Natural killer cell (primary cell): ENCODE measurements around the gene PANK2. TPM values are rescaled to one million over a fixed set of nuclear protein-coding genes. Genes with fewer than 3 reads are reported as not detected.
A peak's percentile ranks its signal among the peaks of the same experiment; 100 is the strongest.
"Not testable (repeated sequence)": the region's sequence is repeated elsewhere in the genome, so short reads cannot be mapped to it uniquely, and the experiment has no call there.

Source experiments
- ATAC-seq, 3 donors: fragments of 150-1000 bp in 2 of 3; fragments of 200-7000 bp in 1 of 3; cut with Tn5 transposase; 1 replicate in 1 of 3; 2 replicates in 2 of 3; pipeline ENCODE4 v1.10.0; 2021; ENCODE audit warnings: mild to moderate bottlenecking in 2 of 3, moderate library complexity in 2 of 3
- DNase-seq, 2 donors: peaks; one replicate each; pipeline versions ENCODE4 v3.0.0 to v3.0.0-alpha.2; 2013 to 2021; ENCODE audit warnings: mixed read lengths in 1 of 2
- H3K27ac ChIP-seq: one replicate; pipeline ENCODE4 v1.5.1; 2013; ENCODE audit warnings: mild to moderate bottlenecking, low read length
- H3K27me3 ChIP-seq: one replicate; pipeline ENCODE4 v1.6.1; 2013; ENCODE audit warnings: low read length; ENCODE audit not compliant: control insufficient read depth, insufficient read depth
- H3K36me3 ChIP-seq: one replicate; pipeline ENCODE4 v1.6.1; 2013; ENCODE audit warnings: low read length; ENCODE audit not compliant: control insufficient read depth, insufficient read depth
- H3K4me1 ChIP-seq: one replicate; pipeline ENCODE4 v1.6.1; 2013; ENCODE audit warnings: low read length; ENCODE audit not compliant: control insufficient read depth, insufficient read depth
- H3K4me3 ChIP-seq: one replicate; pipeline ENCODE4 v1.5.1; 2013; ENCODE audit warnings: low read length
- H3K9me3 ChIP-seq: one replicate; pipeline ENCODE4 v1.6.1; 2013; ENCODE audit warnings: low read length; ENCODE audit not compliant: control insufficient read depth, insufficient read depth
- H3K27ac Mint-ChIP-seq, 2 donors: one replicate each; pipeline ENCODE4 v1.8.0; 2022; ENCODE audit warnings: mild to moderate bottlenecking in 2 of 2, mixed read lengths in 2 of 2, moderate library complexity in 1 of 2
- H3K27me3 Mint-ChIP-seq, 2 donors: one replicate each; pipeline ENCODE4 v1.8.0; 2022; ENCODE audit warnings: low read depth in 2 of 2, mixed read lengths in 2 of 2
- H3K36me3 Mint-ChIP-seq: one replicate; pipeline ENCODE4 v1.8.0; 2022; ENCODE audit warnings: mixed read lengths
- H3K4me1 Mint-ChIP-seq, 2 donors: one replicate each; pipeline ENCODE4 v1.8.0; 2022; ENCODE audit warnings: mixed read lengths in 2 of 2
- H3K4me3 Mint-ChIP-seq: one replicate; pipeline ENCODE4 v1.8.0; 2022; ENCODE audit warnings: mild to moderate bottlenecking, moderate library complexity, mixed read lengths
- H3K9me3 Mint-ChIP-seq, 2 donors: one replicate each; pipeline ENCODE4 v1.8.0; 2022; ENCODE audit warnings: mixed read lengths in 2 of 2
- WGBS: methylation state at CpG from one replicate; pipeline ENCODE4 v1.1.7; 2013; ENCODE audit warnings: missing lambda C conversion rate; ENCODE audit not compliant: insufficient coverage; 5-methylcytosine and 5-hydroxymethylcytosine counted together
- intact Hi-C: fragments of 100-400 bp; cut with micrococcal nuclease; formaldehyde crosslinking; loops from one replicate; pipeline ENCODE4 v1.14.2; 2022
- total RNA-seq, 4 donors: library from RNA; stranded (reverse); fragments of 120-200 nt in 1 of 4; gene quantifications; one replicate each; pipeline versions ENCODE4 v1.2.3 to v1.2.4, GENCODE V29; 2013 to 2022
- TF ChIP-seq, protein P1 (sequence below): fragments of 200-600 bp; IDR thresholded peaks from one replicate; pipeline ENCODE4 v1.8.0; 2022; ENCODE audit warnings: antibody characterized with exemption

The PANK2 gene
- 10 to 100 TPM; 50.5 to 74.3 (median 61.3) TPM for total RNA-seq
- total RNA-seq (2013): 69.0 TPM

DNA sequence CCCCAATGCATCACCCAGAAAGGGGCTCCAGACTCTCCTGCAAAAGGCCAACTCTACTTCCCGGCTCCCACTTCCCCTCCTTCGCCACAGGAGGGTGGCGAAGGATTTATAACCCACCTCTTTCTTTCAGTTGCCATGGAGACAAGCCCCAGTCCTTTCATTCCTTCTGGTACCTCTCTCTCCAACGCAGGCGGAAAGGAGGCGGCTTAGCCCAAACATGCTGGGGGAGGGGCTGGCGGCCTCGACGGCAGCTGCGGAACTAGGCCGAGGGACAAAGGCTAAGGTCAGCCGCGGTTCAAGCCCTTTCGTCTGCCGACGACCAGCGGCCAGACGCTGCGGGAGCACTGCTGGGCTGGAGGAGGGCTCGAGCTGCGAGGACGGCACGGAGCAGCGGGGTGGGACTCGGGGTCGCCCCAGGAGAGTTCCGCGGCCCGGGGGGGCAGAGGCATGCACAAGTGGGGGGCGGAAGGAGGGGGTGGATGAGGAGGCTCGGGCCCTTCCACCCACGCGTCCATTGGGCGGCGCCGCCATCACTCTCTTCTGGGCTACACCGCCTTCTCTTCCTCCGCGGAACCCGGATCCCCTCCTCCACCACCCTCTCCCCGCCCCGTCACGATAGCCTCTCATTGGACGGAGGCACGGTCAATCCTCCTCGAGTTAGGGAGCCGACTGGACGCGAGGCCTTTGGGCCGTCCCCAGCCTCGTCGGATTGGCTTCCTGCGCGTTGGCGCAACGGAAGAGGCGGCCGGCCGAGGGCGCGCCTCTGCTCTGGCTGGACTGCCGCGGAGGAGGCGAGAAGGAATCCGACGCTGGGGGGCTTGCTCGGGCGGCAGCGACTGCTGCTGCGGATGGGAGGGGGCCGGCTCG is at the start of gene PANK2:
PANK2 (plus strand) TSS at position 766 of the 867 bp plus-strand sequence.
- Histone ChIP-seq H3K4me3 (peak within 1 kb of the TSS; percentile 81), H3K9me3 (no peaks in the 10 kb centered on the region), H3K4me1 (peaks cover 38% of the 10 kb centered on the region), H3K27ac (peak within 1 kb of the TSS; percentile 82), H3K27me3 (no peaks in the 10 kb centered on the region), H3K36me3 (no peaks in the 10 kb centered on the region)
- intact Hi-C loops: loop anchor here (2.0 to 5.0 kb wide), 2 partner anchors 126 to 198 kb away; partner anchors contain the start of gene RNF24
- peak; percentile 96 to 98 for DNase-seq
- H3K36me3 Mint-ChIP-seq: peaks cover 7% of the 10 kb centered on the region
- peak; percentile 96 to 100 (median 96) for ATAC-seq
- TF ChIP-seq, protein P1, sequence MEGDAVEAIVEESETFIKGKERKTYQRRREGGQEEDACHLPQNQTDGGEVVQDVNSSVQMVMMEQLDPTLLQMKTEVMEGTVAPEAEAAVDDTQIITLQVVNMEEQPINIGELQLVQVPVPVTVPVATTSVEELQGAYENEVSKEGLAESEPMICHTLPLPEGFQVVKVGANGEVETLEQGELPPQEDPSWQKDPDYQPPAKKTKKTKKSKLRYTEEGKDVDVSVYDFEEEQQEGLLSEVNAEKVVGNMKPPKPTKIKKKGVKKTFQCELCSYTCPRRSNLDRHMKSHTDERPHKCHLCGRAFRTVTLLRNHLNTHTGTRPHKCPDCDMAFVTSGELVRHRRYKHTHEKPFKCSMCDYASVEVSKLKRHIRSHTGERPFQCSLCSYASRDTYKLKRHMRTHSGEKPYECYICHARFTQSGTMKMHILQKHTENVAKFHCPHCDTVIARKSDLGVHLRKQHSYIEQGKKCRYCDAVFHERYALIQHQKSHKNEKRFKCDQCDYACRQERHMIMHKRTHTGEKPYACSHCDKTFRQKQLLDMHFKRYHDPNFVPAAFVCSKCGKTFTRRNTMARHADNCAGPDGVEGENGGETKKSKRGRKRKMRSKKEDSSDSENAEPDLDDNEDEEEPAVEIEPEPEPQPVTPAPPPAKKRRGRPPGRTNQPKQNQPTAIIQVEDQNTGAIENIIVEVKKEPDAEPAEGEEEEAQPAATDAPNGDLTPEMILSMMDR: peak; percentile 32
- H3K27me3 Mint-ChIP-seq: no peaks in the 10 kb centered on the region
- peaks cover 53 to 60% of the 10 kb centered on the region in 2 donors for H3K4me1 Mint-ChIP-seq
- no peaks in the 10 kb centered on the region for H3K9me3 Mint-ChIP-seq
- H3K27ac Mint-ChIP-seq: peak within 1 kb of the TSS; percentile 96 to 98
- peak within 1 kb of the TSS; percentile 100 for H3K4me3 Mint-ChIP-seq
- WGBS: under 1% methylated on average over 68 of the region's 72 CpGs

DNA sequence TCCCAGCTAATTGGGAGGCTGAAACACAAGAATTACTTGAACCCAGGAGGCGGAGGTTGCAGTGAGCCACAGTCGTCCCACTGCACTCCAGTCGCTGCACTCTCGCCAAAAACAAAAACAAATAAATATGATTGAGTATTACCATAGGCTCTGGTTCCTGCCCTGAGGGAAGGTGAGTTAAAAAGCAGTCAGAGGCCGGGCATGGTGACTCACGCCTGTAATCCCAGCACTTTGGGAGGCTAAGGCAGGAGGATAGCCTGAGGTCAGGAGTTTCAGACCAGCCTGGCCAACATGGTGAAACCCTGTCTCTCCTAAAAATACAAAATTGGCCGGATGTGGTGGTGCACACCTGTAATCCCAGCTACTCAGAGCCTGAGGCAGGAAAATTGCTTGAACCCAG is 49.0 kb upstream of the PANK2 start:
- DNase-seq, H3K9me3 Mint-ChIP-seq, H3K27me3 ChIP-seq, H3K36me3 Mint-ChIP-seq, H3K4me1 Mint-ChIP-seq, H3K4me3 Mint-ChIP-seq, intact Hi-C loops, ATAC-seq, H3K36me3 ChIP-seq, H3K4me1 ChIP-seq, H3K27ac ChIP-seq, H3K27me3 Mint-ChIP-seq, H3K9me3 ChIP-seq, H3K27ac Mint-ChIP-seq, H3K4me3 ChIP-seq: not testable (repeated sequence)
- WGBS: 98% methylated on average over 7 of the region's 7 CpGs

DNA sequence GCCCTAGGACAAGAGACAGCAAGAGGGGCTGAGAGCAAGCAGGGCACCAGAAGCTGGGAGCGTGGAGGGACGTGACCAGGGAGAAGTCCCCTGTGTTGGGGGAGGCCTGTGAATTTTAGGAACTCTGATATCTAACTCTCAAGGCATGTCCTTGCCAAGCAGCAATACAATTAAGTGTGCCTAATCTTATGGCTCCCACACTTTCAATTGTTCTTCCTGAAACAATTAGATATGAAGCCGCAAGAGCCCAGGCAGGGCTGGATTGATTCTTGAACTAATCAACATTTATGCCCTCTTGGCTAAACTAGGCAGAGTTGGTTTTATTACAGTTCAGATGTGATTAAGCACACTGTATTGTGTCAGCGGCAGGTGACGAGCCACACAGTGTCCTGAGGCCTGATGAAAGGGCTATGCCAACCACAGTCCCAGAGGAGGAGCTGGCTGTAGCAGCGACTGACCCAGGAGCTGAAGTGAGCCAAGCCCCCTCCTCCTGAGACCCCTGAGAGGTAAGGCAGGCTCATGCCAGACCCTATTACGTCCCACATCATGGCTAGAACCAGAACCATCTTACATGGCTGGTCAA is 46.7 kb upstream of the PANK2 start:
- Histone ChIP-seq H3K36me3 (no peaks in the 10 kb centered on the region), H3K9me3 (no peaks in the 10 kb centered on the region), H3K27me3 (no peaks in the 10 kb centered on the region), H3K4me3 (no peak overlapping the region), H3K27ac (no peak overlapping the region), H3K4me1 (peaks cover 12% of the 10 kb centered on the region)
- ATAC-seq (no peak), DNase-seq (no peak)
- peaks cover 0 to 11% of the 10 kb centered on the region in 2 donors for H3K4me1 Mint-ChIP-seq
- TF ChIP-seq, protein P1: no peak
- H3K27ac Mint-ChIP-seq: no peak overlapping the region
- H3K36me3 Mint-ChIP-seq: no peaks in the 10 kb centered on the region
- H3K9me3 Mint-ChIP-seq: no peaks in the 10 kb centered on the region
- no peak overlapping the region for H3K4me3 Mint-ChIP-seq
- no peaks in the 10 kb centered on the region for H3K27me3 Mint-ChIP-seq
- WGBS: 79% methylated on average over 7 of the region's 7 CpGs
- intact Hi-C loops: no loop called here

DNA sequence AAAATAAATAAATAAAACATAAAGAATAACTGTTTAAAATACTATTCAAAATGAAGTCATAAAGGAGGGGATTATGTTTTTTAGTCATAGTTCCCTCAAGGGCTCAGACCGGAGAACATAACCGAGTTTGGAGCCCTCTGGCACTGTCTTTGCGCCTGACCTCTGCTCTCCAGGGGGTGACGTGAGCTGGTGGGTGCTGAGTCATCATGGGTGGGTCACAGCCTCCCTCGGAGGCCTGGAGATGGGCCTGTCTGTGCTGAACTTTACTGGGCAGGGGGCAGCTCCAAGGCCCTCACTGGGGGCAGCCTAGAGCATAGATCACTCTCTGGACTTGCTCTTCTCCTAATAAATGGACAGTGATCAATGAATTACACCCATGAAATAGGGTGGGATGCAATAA is 45.7 kb upstream of the PANK2 start:
- Histone ChIP-seq H3K4me1 (peaks cover 20% of the 10 kb centered on the region), H3K9me3 (no peaks in the 10 kb centered on the region), H3K36me3 (no peaks in the 10 kb centered on the region), H3K27me3 (no peaks in the 10 kb centered on the region), H3K4me3 (no peak overlapping the region), H3K27ac (no peak overlapping the region)
- H3K4me3 Mint-ChIP-seq: no peak overlapping the region
- ATAC-seq (no peak), DNase-seq (no peak)
- H3K4me1 Mint-ChIP-seq: peaks cover 3 to 17% of the 10 kb centered on the region in 2 donors
- no peaks in the 10 kb centered on the region for H3K27me3 Mint-ChIP-seq
- no peak overlapping the region for H3K27ac Mint-ChIP-seq
- no peaks in the 10 kb centered on the region for H3K9me3 Mint-ChIP-seq
- intact Hi-C loops: no loop called here
- WGBS: 69% methylated on average over 5 of the region's 5 CpGs
- TF ChIP-seq, protein P1: no peak
- no peaks in the 10 kb centered on the region for H3K36me3 Mint-ChIP-seq

DNA sequence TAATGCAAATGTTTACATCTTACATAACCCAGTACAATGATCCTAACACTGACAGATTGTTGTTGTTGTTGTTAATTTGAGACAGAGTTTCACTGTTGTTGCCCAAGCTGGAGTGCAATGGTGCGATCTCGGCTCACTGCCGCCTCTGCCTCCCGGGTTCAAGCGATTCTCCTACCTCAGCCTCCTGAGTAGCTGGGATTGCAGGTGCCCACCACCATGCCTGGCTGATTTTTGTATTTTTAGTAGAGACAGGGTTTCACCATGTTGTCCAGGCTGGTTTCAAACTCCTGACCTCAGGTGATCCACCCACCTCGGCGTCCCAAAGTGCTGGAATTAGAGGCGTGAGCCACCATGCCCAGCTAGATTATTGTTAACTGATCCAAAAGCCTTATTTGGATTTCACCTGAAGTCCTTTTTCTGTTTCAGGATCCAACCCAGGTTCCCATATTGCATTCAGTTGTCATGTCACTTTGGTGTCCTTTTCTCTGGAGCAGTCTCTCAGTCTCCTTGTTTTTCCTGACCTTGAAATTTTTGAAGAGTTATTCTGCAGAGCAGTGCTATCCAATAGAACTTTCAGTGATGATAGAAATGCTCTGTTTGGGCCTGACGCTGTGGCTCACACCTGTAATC is 45.1 kb upstream of the PANK2 start:
- over 99% methylated on average over 9 of the region's 9 CpGs for WGBS
- H3K27ac Mint-ChIP-seq, H3K27ac ChIP-seq, intact Hi-C loops, H3K9me3 ChIP-seq, H3K36me3 Mint-ChIP-seq, DNase-seq, H3K27me3 Mint-ChIP-seq, ATAC-seq, H3K36me3 ChIP-seq, H3K4me3 ChIP-seq, H3K4me3 Mint-ChIP-seq, H3K9me3 Mint-ChIP-seq, H3K27me3 ChIP-seq: not testable (repeated sequence)
- H3K4me1 Mint-ChIP-seq: peaks cover 9 to 23% of the 10 kb centered on the region in 2 donors
- peaks cover 22% of the 10 kb centered on the region for H3K4me1 ChIP-seq
